Activated CD4-positive, alpha-beta T cell treated with anti-CD3 and anti-CD28 coated beads for 36 hours (primary cell): ENCODE measurements around the gene NALCN. TPM values are rescaled to one million over a fixed set of nuclear protein-coding genes. Genes with fewer than 3 reads are reported as not detected.

Source experiments
- ATAC-seq: fragments of 200-7000 bp; cut with Tn5 transposase; one replicate; pipeline ENCODE4 v1.10.0; 2021; ENCODE audit warnings: mild to moderate bottlenecking, moderate library complexity
- CTCF ChIA-PET: fragments of 350-600 bp; sonication (Branson Sonifier 250); formaldehyde crosslinking; loops from one replicate; lab custom pipeline; 2021; ENCODE audit warnings: antibody characterized with exemption; lab: Charles Lee
- POLR2A ChIA-PET: fragments of 350-600 bp; sonication (Branson Sonifier 250); formaldehyde crosslinking; loops from one replicate; lab custom pipeline; 2021; ENCODE audit warnings: antibody characterized with exemption, inconsistent platforms; lab: Charles Lee
- DNase-seq: peaks from one replicate; pipeline ENCODE4 v3.0.0-alpha.2; 2020
- H3K27ac Mint-ChIP-seq: one replicate; pipeline ENCODE4 v1.8.0; 2021; ENCODE audit warnings: mixed read lengths
- H3K27me3 Mint-ChIP-seq: one replicate; pipeline ENCODE4 v1.8.0; 2021; ENCODE audit warnings: mixed read lengths
- H3K36me3 Mint-ChIP-seq: one replicate; pipeline ENCODE4 v1.8.0; 2021; ENCODE audit warnings: low read depth, mixed read lengths
- H3K4me1 Mint-ChIP-seq: one replicate; pipeline ENCODE4 v1.8.0; 2021; ENCODE audit warnings: mixed read lengths
- H3K4me3 Mint-ChIP-seq: one replicate; pipeline ENCODE4 v1.8.0; 2021; ENCODE audit warnings: mild to moderate bottlenecking, moderate library complexity, mixed read lengths
- H3K9me3 Mint-ChIP-seq: one replicate; pipeline ENCODE4 v1.8.0; 2021; ENCODE audit warnings: low read depth, mixed read lengths
- intact Hi-C, 2 experiments: fragments of 100-400 bp; cut with DNase I in 1 of 2; cut with micrococcal nuclease in 1 of 2; formaldehyde crosslinking; loops; one replicate each; pipeline versions ENCODE4 v1.14.2 to v1.15.1; 2022 to 2024; cut with DNase I, micrococcal nuclease
- total RNA-seq, 2 experiments: library from RNA; stranded (reverse); gene quantifications; one replicate each; pipeline ENCODE4 v1.2.3, GENCODE V29; 2021

NALCN gene
- total RNA-seq, 2 experiments from 2014 or later, result not detected

GRCh38 chr13:101007245-101007644 lies 409.1 kb downstream of the NALCN start:
- CTCF ChIA-PET, result no interaction called here
- POLR2A ChIA-PET, result no interaction called here
- H3K27me3 Mint-ChIP-seq, result peaks cover 7% of the 10 kb centered on the region
- DNase-seq, result no peak
- H3K9me3 Mint-ChIP-seq, result no peaks in the 10 kb centered on the region
- no peak overlapping the region for H3K27ac Mint-ChIP-seq
- intact Hi-C loops, result no loop called here
- no peaks in the 10 kb centered on the region for H3K36me3 Mint-ChIP-seq
- ATAC-seq, result no peak
- no peak overlapping the region for H3K4me3 Mint-ChIP-seq
- H3K4me1 Mint-ChIP-seq, result no peaks in the 10 kb centered on the region

Other genes with a start within 250 kb of the NALCN start
- not detected for gene ITGBL1, start 36.2 kb upstream of the NALCN start, total RNA-seq